Measurements from ENCODE around the gene SEZ6. TPM values are rescaled to one million over a fixed set of nuclear protein-coding genes. Genes with fewer than 3 reads are reported as not detected.

The SEZ6 gene
- total and polyA plus RNA-seq, 2 of the 4 experiments (the other 2 are of a cell fraction), result not detected

DNA sequence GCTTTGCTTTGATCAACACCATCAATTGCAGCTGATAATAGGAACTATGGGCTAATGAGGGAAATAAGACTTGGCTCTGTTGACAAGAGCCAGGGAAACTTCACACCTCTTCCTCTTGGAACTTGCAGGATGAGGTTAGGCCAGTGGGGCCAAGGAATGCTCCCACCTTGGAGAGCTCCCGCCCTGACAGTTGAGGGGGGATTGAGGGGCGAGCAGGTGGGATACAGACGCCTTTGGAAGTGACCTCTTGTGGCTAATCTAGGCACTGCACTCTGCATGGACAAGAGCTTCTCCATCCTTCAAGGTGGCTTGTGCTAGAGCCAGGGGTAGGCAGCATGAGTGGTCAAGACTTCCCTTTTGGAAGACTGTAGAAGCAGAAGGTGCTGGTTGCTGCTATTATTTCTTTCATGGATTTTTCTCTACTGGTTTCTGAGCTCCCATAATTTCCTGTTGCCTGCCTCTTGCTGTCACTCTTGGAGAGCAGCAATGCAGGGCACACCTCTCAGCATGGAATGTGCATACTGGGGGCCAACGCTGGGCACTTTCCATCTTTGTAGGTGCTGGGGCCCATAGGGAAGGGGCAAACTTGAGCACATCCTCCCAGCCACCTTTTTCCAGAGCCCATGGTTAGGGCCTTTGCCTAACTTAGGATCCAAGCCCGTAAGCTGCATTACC, 52.3 kb downstream of the SEZ6 start:
- peaks cover 13% of the 10 kb centered on the region for H4K20me1 ChIP-seq (ENCODE audit: insufficient read depth, low read length)
- no peak overlapping the region for H4K91ac ChIP-seq (ENCODE audit: insufficient read depth, low read depth, low read length)
- H2AFZ ChIP-seq (replicated peaks; ENCODE audit: low read length, poor library complexity), result peak overlapping the region; percentile 70
- WGBS, 2 experiments (ENCODE audit: extremely low coverage in 2 of 2, insufficient read length in 1 of 2), result no CpG with 5 or more reads among the region's 5 CpGs
- no peaks in the 10 kb centered on the region for H3K4me1 ChIP-seq (ENCODE audit: control insufficient read depth, insufficient read depth, low read length)
- H3K36me3 ChIP-seq (ENCODE audit: control insufficient read depth, insufficient read depth, low read length), result no peaks in the 10 kb centered on the region
- BruUV-seq (replicated peaks), result no TSS peak
- no peak overlapping the region for H3K4ac ChIP-seq (ENCODE audit: low read depth, low read length)
- peaks cover 0 to 19% of the 10 kb centered on the region in 2 experiments; a peak in 2 of 4 replicates for H3K79me1 ChIP-seq (ENCODE audit: low read depth in 1 of 2, low read length in 2 of 2)
- no peak overlapping the region for H3K23ac ChIP-seq (ENCODE audit: low read depth, low read length)
- CTCF ChIA-PET, result interaction anchor here (0.6 to 2.8 kb wide), 11 partner anchors 8 to 226 kb away, joined by 3 to 27 read pairs (median 4); partner anchors contain the start of genes NEK8 and TLCD1
- H3K18ac ChIP-seq (ENCODE audit: low read depth, low read length), result no peak overlapping the region
- dilution Hi-C loops (cut with HindIII; ENCODE audit: low sequenced_read_pairs, unreplicated experiment) (no loop called here), intact Hi-C loops (cut with micrococcal nuclease) (loop anchor here (2.0 kb wide), 1 partner anchor 227 kb away; the partner anchor contains the start of gene TLCD1), in situ Hi-C loops (cut with MboI; ENCODE audit: low sequenced_read_pairs) (no loop called here)
- POLR2A ChIA-PET (ENCODE audit: unreplicated experiment), result interaction anchor here (1.9 kb wide), 1 partner anchor 225 kb away, joined by 6 read pairs; the partner anchor contains the start of gene NEK8
- H3K14ac ChIP-seq (replicated peaks; ENCODE audit: low read depth, low read length), result no peak overlapping the region
- peak; percentile 54 for TF ChIP-seq SMC3 (IDR thresholded peaks at IDR 0.05; ENCODE audit: low read depth, low read length)
- TF ChIP-seq RAD21 (IDR thresholded peaks at IDR 0.05; ENCODE audit: low read length), result peak; percentile 48
- no peak for TF ChIP-seq MXI1 (IDR thresholded peaks at IDR 0.05; ENCODE audit: borderline replicate concordance, low read depth, low read length)
- TF ChIP-seq RCOR1 (IDR thresholded peaks at IDR 0.05; ENCODE audit: insufficient replicate concordance, low read length), result no peak
- TF ChIP-seq, protein P1, sequence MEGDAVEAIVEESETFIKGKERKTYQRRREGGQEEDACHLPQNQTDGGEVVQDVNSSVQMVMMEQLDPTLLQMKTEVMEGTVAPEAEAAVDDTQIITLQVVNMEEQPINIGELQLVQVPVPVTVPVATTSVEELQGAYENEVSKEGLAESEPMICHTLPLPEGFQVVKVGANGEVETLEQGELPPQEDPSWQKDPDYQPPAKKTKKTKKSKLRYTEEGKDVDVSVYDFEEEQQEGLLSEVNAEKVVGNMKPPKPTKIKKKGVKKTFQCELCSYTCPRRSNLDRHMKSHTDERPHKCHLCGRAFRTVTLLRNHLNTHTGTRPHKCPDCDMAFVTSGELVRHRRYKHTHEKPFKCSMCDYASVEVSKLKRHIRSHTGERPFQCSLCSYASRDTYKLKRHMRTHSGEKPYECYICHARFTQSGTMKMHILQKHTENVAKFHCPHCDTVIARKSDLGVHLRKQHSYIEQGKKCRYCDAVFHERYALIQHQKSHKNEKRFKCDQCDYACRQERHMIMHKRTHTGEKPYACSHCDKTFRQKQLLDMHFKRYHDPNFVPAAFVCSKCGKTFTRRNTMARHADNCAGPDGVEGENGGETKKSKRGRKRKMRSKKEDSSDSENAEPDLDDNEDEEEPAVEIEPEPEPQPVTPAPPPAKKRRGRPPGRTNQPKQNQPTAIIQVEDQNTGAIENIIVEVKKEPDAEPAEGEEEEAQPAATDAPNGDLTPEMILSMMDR (conservative IDR thresholded peaks at IDR 0.05; ENCODE audit: low read depth, low read length), result peak; percentile 60
- H3K27ac ChIP-seq (ENCODE audit: insufficient read depth, low read length), result no peak overlapping the region
- no peak for ATAC-seq (ENCODE audit: low read depth)
- H4K8ac ChIP-seq (ENCODE audit: low read depth in 2 of 2, low read length in 2 of 2), result no peak overlapping the region
- no peak overlapping the region for H2BK120ac ChIP-seq (ENCODE audit: low read depth, low read length)
- H3K4me2 ChIP-seq (ENCODE audit: low read depth, low read length), result no peak overlapping the region
- H2BK5ac ChIP-seq (ENCODE audit: low read depth, low read length, poor library complexity, severe bottlenecking), result no peak overlapping the region
- peaks cover 12% of the 10 kb centered on the region for H3K9me1 ChIP-seq (ENCODE audit: insufficient read depth, low read length)
- H2AK9ac ChIP-seq (replicated peaks; ENCODE audit: low read depth, low read length, poor library complexity), result no peak overlapping the region
- peak; percentile 45 for DNase-seq
- H3K9ac ChIP-seq (ENCODE audit: low read depth, low read length), result no peak overlapping the region
- no peak overlapping the region for H2AK5ac ChIP-seq (ENCODE audit: low read depth, low read length)
- H3K4me3 ChIP-seq (ENCODE audit: insufficient read depth, low read depth, low read length), result no peak overlapping the region
- H2BK20ac ChIP-seq (ENCODE audit: low read depth, low read length), result no peak overlapping the region
- H3K9me3 ChIP-seq (ENCODE audit: control insufficient read depth, insufficient read depth, low read length), result no peaks in the 10 kb centered on the region
- no peak overlapping the region for H3K56ac ChIP-seq (ENCODE audit: extremely low read depth, insufficient read depth, low read length)
- no peak overlapping the region for H2BK15ac ChIP-seq (ENCODE audit: low read depth, low read length)
- H3K27me3 ChIP-seq (ENCODE audit: control insufficient read depth, insufficient read depth, low read length), result no peaks in the 10 kb centered on the region
- H4K5ac ChIP-seq (ENCODE audit: low read depth, low read length), result no peak overlapping the region
